Measurements from ENCODE around the gene MSI2.

Gene MSI2

GRCh38 chr17:57234739-57235092, 21.6 kb upstream of the MSI2 start:
- TF ChIP-seq ISL1 (CRISPR knock-in tag; IDR thresholded peaks at IDR 0.05) (no peak), ESRRG (CRISPR knock-in tag; IDR thresholded peaks at IDR 0.05) (no peak), OSR1 (CRISPR knock-in tag; IDR thresholded peaks at IDR 0.05) (no peak), TSHZ2 (CRISPR knock-in tag; IDR thresholded peaks at IDR 0.05) (no peak), ZNF565 (CRISPR knock-in tag; conservative IDR thresholded peaks at IDR 0.05; ENCODE audit: low read depth) (no peak), CSDC2 (CRISPR knock-in tag; IDR thresholded peaks at IDR 0.05) (no peak), TOX (CRISPR knock-in tag; IDR thresholded peaks at IDR 0.05; ENCODE audit: borderline replicate concordance) (no peak), POU6F1 (CRISPR knock-in tag; IDR thresholded peaks at IDR 0.05; ENCODE audit: borderline replicate concordance, low read depth) (no peak), TCF4 (CRISPR knock-in tag; IDR thresholded peaks at IDR 0.05; ENCODE audit: borderline replicate concordance) (no peak), PPARA (CRISPR knock-in tag; IDR thresholded peaks at IDR 0.05; ENCODE audit: borderline replicate concordance) (no peak), RARB (CRISPR knock-in tag; IDR thresholded peaks at IDR 0.05) (no peak), PATZ1 (CRISPR knock-in tag; IDR thresholded peaks at IDR 0.05; ENCODE audit: borderline replicate concordance) (no peak), CSRNP3 (CRISPR knock-in tag; IDR thresholded peaks at IDR 0.05) (no peak)
- no peak for ATAC-seq

GRCh38 chr17:57235124-57235523, 21.2 kb upstream of the MSI2 start:
- ATAC-seq: no peak
- TF ChIP-seq POU6F1 (CRISPR knock-in tag; IDR thresholded peaks at IDR 0.05; ENCODE audit: borderline replicate concordance, low read depth) (no peak), CSDC2 (CRISPR knock-in tag; IDR thresholded peaks at IDR 0.05) (no peak), GLIS3 (CRISPR knock-in tag; IDR thresholded peaks at IDR 0.05) (no peak), ZNF70 (CRISPR knock-in tag; IDR thresholded peaks at IDR 0.05) (no peak), ARNTL (CRISPR knock-in tag; IDR thresholded peaks at IDR 0.05; ENCODE audit: borderline replicate concordance, low read depth) (no peak), TCF4 (CRISPR knock-in tag; IDR thresholded peaks at IDR 0.05; ENCODE audit: borderline replicate concordance) (no peak), OSR1 (CRISPR knock-in tag; IDR thresholded peaks at IDR 0.05) (no peak), CSRNP3 (CRISPR knock-in tag; IDR thresholded peaks at IDR 0.05) (no peak), ZNF8 (CRISPR knock-in tag; IDR thresholded peaks at IDR 0.05) (no peak), BACH2 (CRISPR knock-in tag; IDR thresholded peaks at IDR 0.05; ENCODE audit: borderline replicate concordance) (no peak), RARB (CRISPR knock-in tag; IDR thresholded peaks at IDR 0.05) (no peak), ISL1 (CRISPR knock-in tag; IDR thresholded peaks at IDR 0.05) (no peak), SNAI2 (CRISPR knock-in tag; IDR thresholded peaks at IDR 0.05) (no peak), CREB5 (CRISPR knock-in tag; IDR thresholded peaks at IDR 0.05; ENCODE audit: low read depth) (no peak), PPARA (CRISPR knock-in tag; IDR thresholded peaks at IDR 0.05; ENCODE audit: borderline replicate concordance) (no peak), ZC3H10 (CRISPR knock-in tag; IDR thresholded peaks at IDR 0.05) (no peak)
